ENCODE results near the gene RNF8. TPM values are rescaled to one million over a fixed set of nuclear protein-coding genes. Genes with fewer than 3 reads are reported as not detected.
A peak's percentile ranks its signal among the peaks of the same experiment; 100 is the strongest.

Gene RNF8
- total RNA-seq, 2 experiments from 2014 or later = 19.8 to 21.1 TPM

GRCh38 chr6:37381579-37381978 lies 27.8 kb downstream of the RNF8 start:
- Mint-ChIP-seq H3K9me3 (no peaks in the 10 kb centered on the region), H3K27me3 (no peaks in the 10 kb centered on the region), H3K4me3 (no peak overlapping the region), H3K27ac (no peak overlapping the region), H3K36me3 (ENCODE audit: low read depth) (peaks cover 29% of the 10 kb centered on the region), H3K4me1 (ENCODE audit: low read depth) (peaks cover 2% of the 10 kb centered on the region)
- CTCF ChIA-PET = interaction anchor here (0.7 to 4.7 kb wide), 19 partner anchors 9 to 323 kb away, joined by 3 to 16 read pairs (median 4); partner anchors contain the start of gene CMTR1
- intact Hi-C loops (cut with micrococcal nuclease) = no loop called here
- POLR2A ChIA-PET = interaction anchor here (2.8 kb wide), 1 partner anchor 52 kb away, joined by 10 read pairs; the partner anchor contains the start of gene CMTR1
- TF ChIP-seq, protein P1, sequence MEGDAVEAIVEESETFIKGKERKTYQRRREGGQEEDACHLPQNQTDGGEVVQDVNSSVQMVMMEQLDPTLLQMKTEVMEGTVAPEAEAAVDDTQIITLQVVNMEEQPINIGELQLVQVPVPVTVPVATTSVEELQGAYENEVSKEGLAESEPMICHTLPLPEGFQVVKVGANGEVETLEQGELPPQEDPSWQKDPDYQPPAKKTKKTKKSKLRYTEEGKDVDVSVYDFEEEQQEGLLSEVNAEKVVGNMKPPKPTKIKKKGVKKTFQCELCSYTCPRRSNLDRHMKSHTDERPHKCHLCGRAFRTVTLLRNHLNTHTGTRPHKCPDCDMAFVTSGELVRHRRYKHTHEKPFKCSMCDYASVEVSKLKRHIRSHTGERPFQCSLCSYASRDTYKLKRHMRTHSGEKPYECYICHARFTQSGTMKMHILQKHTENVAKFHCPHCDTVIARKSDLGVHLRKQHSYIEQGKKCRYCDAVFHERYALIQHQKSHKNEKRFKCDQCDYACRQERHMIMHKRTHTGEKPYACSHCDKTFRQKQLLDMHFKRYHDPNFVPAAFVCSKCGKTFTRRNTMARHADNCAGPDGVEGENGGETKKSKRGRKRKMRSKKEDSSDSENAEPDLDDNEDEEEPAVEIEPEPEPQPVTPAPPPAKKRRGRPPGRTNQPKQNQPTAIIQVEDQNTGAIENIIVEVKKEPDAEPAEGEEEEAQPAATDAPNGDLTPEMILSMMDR (IDR thresholded peaks at IDR 0.05) = peak; percentile 68
- DNase-seq (peak; percentile 36), ATAC-seq (peak; percentile 64)

- DNase-seq = no peak
- POLR2A ChIA-PET = interaction anchor here (2.8 kb wide), 1 partner anchor 50 kb away, joined by 10 read pairs; the partner anchor contains the start of gene CMTR1
- no peaks in the 10 kb centered on the region for H3K9me3 Mint-ChIP-seq
- no peaks in the 10 kb centered on the region for H3K27me3 Mint-ChIP-seq
- H3K36me3 Mint-ChIP-seq (ENCODE audit: low read depth) = peaks cover 25% of the 10 kb centered on the region
- TF ChIP-seq, protein P1 (IDR thresholded peaks at IDR 0.05) = no peak
- H3K4me1 Mint-ChIP-seq (ENCODE audit: low read depth) = peaks cover 2% of the 10 kb centered on the region
- no peak for ATAC-seq
- CTCF ChIA-PET = interaction anchor here (0.6 to 4.7 kb wide), 12 partner anchors 10 to 308 kb away, joined by 3 to 16 read pairs (median 3); no protein-coding TSS in a partner anchor
- H3K27ac Mint-ChIP-seq = no peak overlapping the region
- no peak overlapping the region for H3K4me3 Mint-ChIP-seq
- intact Hi-C loops (cut with micrococcal nuclease) = no loop called here
Observed at GRCh38 chr6:37382994-37383765, 29.4 kb downstream of the RNF8 start.

DNA sequence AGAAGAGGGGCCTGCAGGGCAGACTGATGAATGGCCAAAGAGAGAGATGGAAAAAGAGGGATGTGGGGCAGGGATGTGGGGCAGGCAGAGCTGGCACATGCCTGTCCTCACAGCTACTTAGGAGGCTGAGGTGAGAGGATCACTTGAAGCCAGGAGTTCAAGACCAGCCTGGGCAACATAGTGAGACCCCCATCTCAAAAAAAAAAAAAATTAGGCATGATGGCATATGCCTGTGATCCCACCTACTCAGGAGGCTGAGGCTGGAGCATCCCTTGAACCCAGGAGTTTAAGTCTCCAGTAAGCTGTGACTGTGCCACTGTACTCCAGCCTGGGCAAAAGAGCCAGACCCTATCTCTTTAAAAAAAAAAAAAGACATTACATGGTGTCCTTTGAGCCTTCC lies 34.8 kb downstream of the RNF8 start:
- ChIA-PET POLR2A (no interaction called here), CTCF (no interaction called here)
- Mint-ChIP-seq H3K27me3 (no peaks in the 10 kb centered on the region), H3K27ac (no peak overlapping the region), H3K4me3 (no peak overlapping the region), H3K4me1 (ENCODE audit: low read depth) (no peaks in the 10 kb centered on the region), H3K9me3 (no peaks in the 10 kb centered on the region), H3K36me3 (ENCODE audit: low read depth) (peaks cover 3% of the 10 kb centered on the region)
- intact Hi-C loops (cut with micrococcal nuclease) = no loop called here
- DNase-seq = no peak
- no peak for ATAC-seq
- TF ChIP-seq, protein P1 (IDR thresholded peaks at IDR 0.05) = no peak

DNA sequence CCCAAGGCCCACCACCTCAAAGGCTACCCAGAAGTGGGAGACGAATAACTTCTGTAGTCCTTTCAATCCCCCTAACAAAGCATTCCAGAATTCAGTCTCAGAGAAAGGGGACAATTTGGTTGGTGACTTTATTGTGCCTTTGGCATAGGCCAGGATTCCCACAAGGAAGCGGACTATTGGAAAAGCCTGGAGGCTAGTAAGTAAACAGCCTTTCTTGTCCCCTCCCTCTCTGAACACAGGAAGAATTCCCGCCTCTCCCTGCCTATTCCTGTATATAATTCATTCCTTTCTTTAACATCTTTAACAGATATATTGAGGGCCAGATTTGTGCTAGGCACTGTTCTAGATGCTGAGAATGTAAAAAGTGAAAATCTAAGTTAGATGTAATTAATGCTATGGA lies 36.1 kb downstream of the RNF8 start:
- CTCF ChIA-PET = no interaction called here
- DNase-seq (no peak), ATAC-seq (no peak)
- H3K27ac Mint-ChIP-seq = no peak overlapping the region
- no peaks in the 10 kb centered on the region for H3K27me3 Mint-ChIP-seq
- TF ChIP-seq, protein P1 (IDR thresholded peaks at IDR 0.05) = no peak
- no peaks in the 10 kb centered on the region for H3K4me1 Mint-ChIP-seq (ENCODE audit: low read depth)
- peaks cover 3% of the 10 kb centered on the region for H3K36me3 Mint-ChIP-seq (ENCODE audit: low read depth)
- no peak overlapping the region for H3K4me3 Mint-ChIP-seq
- intact Hi-C loops (cut with micrococcal nuclease) = no loop called here
- POLR2A ChIA-PET = no interaction called here
- no peaks in the 10 kb centered on the region for H3K9me3 Mint-ChIP-seq

DNA sequence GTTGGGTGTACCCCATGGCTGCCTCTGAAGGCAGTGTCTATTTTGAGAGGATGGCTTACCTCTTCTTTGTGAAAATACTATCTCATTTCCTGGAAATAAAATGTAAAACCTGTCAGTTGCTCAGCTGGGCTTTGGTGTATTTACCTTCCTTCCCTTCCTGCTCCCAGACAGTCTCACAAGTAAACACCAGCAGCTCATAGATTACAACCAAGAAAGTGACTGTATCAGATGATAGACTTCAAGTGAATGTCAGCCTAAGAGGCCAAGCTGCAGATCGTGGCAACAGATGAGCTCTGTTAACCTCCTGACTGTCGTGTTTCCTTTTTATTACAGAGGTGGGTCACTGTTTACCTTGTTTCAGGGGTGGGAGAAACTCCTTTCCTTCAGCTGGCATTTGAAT lies 37.3 kb downstream of the RNF8 start:
- ChIA-PET CTCF (interaction anchor here (1.4 kb wide), 1 partner anchor 9 kb away, joined by 5 read pairs; no protein-coding TSS in a partner anchor), POLR2A (no interaction called here)
- intact Hi-C loops (cut with micrococcal nuclease) = no loop called here
- DNase-seq (no peak), ATAC-seq (no peak)
- no peaks in the 10 kb centered on the region for H3K9me3 Mint-ChIP-seq
- no peaks in the 10 kb centered on the region for H3K4me1 Mint-ChIP-seq (ENCODE audit: low read depth)
- no peak overlapping the region for H3K27ac Mint-ChIP-seq
- no peaks in the 10 kb centered on the region for H3K27me3 Mint-ChIP-seq
- peaks cover 3% of the 10 kb centered on the region for H3K36me3 Mint-ChIP-seq (ENCODE audit: low read depth)
- no peak overlapping the region for H3K4me3 Mint-ChIP-seq
- TF ChIP-seq, protein P1 (IDR thresholded peaks at IDR 0.05) = no peak

Measured in activated CD8-positive, alpha-beta T cell treated with anti-CD3 and anti-CD28 coated beads for 36 hours (primary cell).